Measurements from ENCODE around the gene NEU4.
"Not testable (repeated sequence)": the region's sequence is repeated elsewhere in the genome, so short reads cannot be mapped to it uniquely, and the experiment has no call there.

NEU4 gene

GRCh38 chr2:241773511-241774418, 35.2 kb upstream of the NEU4 start:
- no peak overlapping the region for H3K4me3 ChIP-seq (ENCODE audit: low read depth, low read length)
- no peak for DNase-seq (ENCODE audit: low read depth)

- H3K4me3 ChIP-seq (ENCODE audit: low read depth, low read length), result no peak overlapping the region
- DNase-seq (ENCODE audit: low read depth), result peak; percentile 31
These were observed 34.4 kb upstream of the NEU4 start for GRCh38 chr2:241774419-241775222.

- no peak overlapping the region for H3K4me3 ChIP-seq (ENCODE audit: low read depth, low read length)
- DNase-seq (ENCODE audit: low read depth), result no peak
These were observed 33.5 kb upstream of the NEU4 start for GRCh38 chr2:241775223-241776177.

GRCh38 chr2:241776336-241777169, 32.4 kb upstream of the NEU4 start, which contains the start of gene GAL3ST2:
Gene GAL3ST2, plus strand, starts transcription at chr2:241776822. Its CDS starts 134 bp downstream, at chr2:241776956.
- H3K4me3 ChIP-seq (ENCODE audit: low read depth, low read length), result no peak within 1 kb of the TSS
- DNase-seq (ENCODE audit: low read depth), result no peak

GRCh38 chr2:241777170-241777685, 31.8 kb upstream of the NEU4 start:
- H3K4me3 ChIP-seq (ENCODE audit: low read depth, low read length), result no peak overlapping the region
- no peak for DNase-seq (ENCODE audit: low read depth)

- H3K4me3 ChIP-seq (ENCODE audit: low read depth, low read length), result no peak overlapping the region
- DNase-seq (ENCODE audit: low read depth), result no peak
These were observed 31.0 kb upstream of the NEU4 start for GRCh38 chr2:241777686-241778627.

GRCh38 chr2:241780939-241781569, 27.9 kb upstream of the NEU4 start:
- no peak overlapping the region for H3K4me3 ChIP-seq (ENCODE audit: low read depth, low read length)
- no peak for DNase-seq (ENCODE audit: low read depth)

GRCh38 chr2:241782053-241782452, 26.9 kb upstream of the NEU4 start:
- not testable (repeated sequence) for DNase-seq (ENCODE audit: low read depth); H3K4me3 ChIP-seq (ENCODE audit: low read depth, low read length)

GRCh38 chr2:241788135-241788534, 20.9 kb upstream of the NEU4 start:
- DNase-seq (ENCODE audit: low read depth), result no peak
- no peak overlapping the region for H3K4me3 ChIP-seq (ENCODE audit: low read depth, low read length)

GRCh38 chr2:241788572-241788971, 20.4 kb upstream of the NEU4 start:
- DNase-seq (ENCODE audit: low read depth), result no peak
- no peak overlapping the region for H3K4me3 ChIP-seq (ENCODE audit: low read depth, low read length)

- not testable (repeated sequence) for DNase-seq (ENCODE audit: low read depth)
These were observed 17.6 kb upstream of the NEU4 start for GRCh38 chr2:241791385-241791784.

GRCh38 chr2:241793385-241793784, 15.6 kb upstream of the NEU4 start:
- DNase-seq (ENCODE audit: low read depth), result no peak

More at GRCh38 chr2:241791385-241791784, 17.6 kb upstream of the NEU4 start:
- not testable (repeated sequence) for H3K4me3 ChIP-seq (ENCODE audit: low read depth, low read length)

GRCh38 chr2:241794250-241794823, 14.7 kb upstream of the NEU4 start:
- no peak for DNase-seq (ENCODE audit: low read depth)
- H3K4me3 ChIP-seq (ENCODE audit: low read depth, low read length), result no peak overlapping the region

More at GRCh38 chr2:241793385-241793784, 15.6 kb upstream of the NEU4 start:
- H3K4me3 ChIP-seq (ENCODE audit: low read depth, low read length), result no peak overlapping the region

GRCh38 chr2:241795021-241795999, 13.7 kb upstream of the NEU4 start:
- no peak for DNase-seq (ENCODE audit: low read depth)
- H3K4me3 ChIP-seq (ENCODE audit: low read depth, low read length), result no peak overlapping the region

GRCh38 chr2:241796209-241796608, 12.8 kb upstream of the NEU4 start:
- no peak for DNase-seq (ENCODE audit: low read depth)

More at GRCh38 chr2:241796209-241796608, 12.8 kb upstream of the NEU4 start:
- no peak overlapping the region for H3K4me3 ChIP-seq (ENCODE audit: low read depth, low read length)

Measured in skeletal muscle cell (primary cell).